Mammary epithelial cell (primary cell): ENCODE results near the gene MAPKAPK2.

Experiments used
- EZH2 ChIP-seq: IDR thresholded peaks from 2 replicates; pipeline ENCODE4 v1.6.1; 2012; ENCODE audit warnings: low read length, inconsistent platforms, borderline replicate concordance
- TF ChIP-seq, protein P1 (sequence below), 2 donors: IDR thresholded peaks in 1 of 2; conservative IDR thresholded peaks in 1 of 2; 2 replicates each; pipeline ENCODE4 v1.5.1; 2011 to 2012; ENCODE audit warnings: inconsistent platforms in 2 of 2, low read length in 2 of 2, mild to moderate bottlenecking in 2 of 2, control low read depth in 1 of 2, low read depth in 1 of 2; ENCODE audit not compliant: insufficient read depth in 1 of 2; ENCODE audit errors: extremely low read depth in 1 of 2

DNA sequence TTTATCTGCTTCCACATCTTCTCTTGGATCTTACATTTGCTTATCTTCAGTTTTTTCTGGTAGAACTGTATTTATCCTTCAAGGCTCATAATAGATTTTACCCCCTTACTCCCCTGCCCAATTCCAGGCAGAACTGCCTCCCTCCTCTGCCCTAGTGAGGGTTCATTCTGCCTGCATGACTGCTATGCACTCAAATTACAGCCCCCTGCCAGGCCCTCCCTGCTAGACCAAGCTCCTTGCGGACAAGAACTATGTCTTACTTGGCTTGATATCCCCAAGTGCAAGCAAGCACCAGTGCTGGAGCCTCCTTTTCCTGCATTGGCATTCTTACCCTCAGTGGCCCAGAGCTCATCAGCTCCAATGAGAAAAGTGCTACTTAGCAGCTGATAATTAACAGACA is 18.1 kb downstream of the MAPKAPK2 start:
- TF ChIP-seq, protein P1, sequence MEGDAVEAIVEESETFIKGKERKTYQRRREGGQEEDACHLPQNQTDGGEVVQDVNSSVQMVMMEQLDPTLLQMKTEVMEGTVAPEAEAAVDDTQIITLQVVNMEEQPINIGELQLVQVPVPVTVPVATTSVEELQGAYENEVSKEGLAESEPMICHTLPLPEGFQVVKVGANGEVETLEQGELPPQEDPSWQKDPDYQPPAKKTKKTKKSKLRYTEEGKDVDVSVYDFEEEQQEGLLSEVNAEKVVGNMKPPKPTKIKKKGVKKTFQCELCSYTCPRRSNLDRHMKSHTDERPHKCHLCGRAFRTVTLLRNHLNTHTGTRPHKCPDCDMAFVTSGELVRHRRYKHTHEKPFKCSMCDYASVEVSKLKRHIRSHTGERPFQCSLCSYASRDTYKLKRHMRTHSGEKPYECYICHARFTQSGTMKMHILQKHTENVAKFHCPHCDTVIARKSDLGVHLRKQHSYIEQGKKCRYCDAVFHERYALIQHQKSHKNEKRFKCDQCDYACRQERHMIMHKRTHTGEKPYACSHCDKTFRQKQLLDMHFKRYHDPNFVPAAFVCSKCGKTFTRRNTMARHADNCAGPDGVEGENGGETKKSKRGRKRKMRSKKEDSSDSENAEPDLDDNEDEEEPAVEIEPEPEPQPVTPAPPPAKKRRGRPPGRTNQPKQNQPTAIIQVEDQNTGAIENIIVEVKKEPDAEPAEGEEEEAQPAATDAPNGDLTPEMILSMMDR (conservative IDR thresholded peaks at IDR 0.05 in 1 of 2, IDR thresholded peaks at IDR 0.05 in 1 of 2; ENCODE audit: extremely low read depth in 1 of 2, insufficient read depth in 1 of 2, low read depth in 1 of 2, low read length in 2 of 2), result no peak
- no peak for TF ChIP-seq EZH2
